CD14-positive monocyte (primary cell): ENCODE data around the gene CMSS1. TPM values are rescaled to one million over a fixed set of nuclear protein-coding genes. Genes with fewer than 3 reads are reported as not detected.

ENCODE experiments used
- DNase-seq, 3 donors: peaks; one replicate each; pipeline ENCODE4 v3.0.0-alpha.2; 2011 to 2022
- H2AFZ ChIP-seq: 2 replicates; pipeline ENCODE4 v1.6.0; 2012; ENCODE audit warnings: mild to moderate bottlenecking, low read depth, low read length, inconsistent platforms; ENCODE audit not compliant: insufficient read depth, poor library complexity, severe bottlenecking
- H3K27ac ChIP-seq, 2 donors: 1 replicate in 1 of 2; 2 replicates in 1 of 2; pipeline ENCODE4 v1.5.1; 2012 to 2013; ENCODE audit warnings: low read length in 2 of 2, control low read depth in 1 of 2, inconsistent platforms in 1 of 2, low read depth in 1 of 2, mild to moderate bottlenecking in 1 of 2
- H3K27me3 ChIP-seq, 2 donors: one replicate each; pipeline versions ENCODE4 v1.6.0 to v1.6.1; 2011 to 2013; ENCODE audit warnings: low read length in 2 of 2; ENCODE audit not compliant: control insufficient read depth in 2 of 2, insufficient read depth in 2 of 2
- H3K36me3 ChIP-seq, 2 donors: replicated peaks in 1 of 2; 1 replicate in 1 of 2; 2 replicates in 1 of 2; pipeline versions ENCODE4 v1.5.1 to v1.6.1; 2012 to 2013; ENCODE audit warnings: low read length in 2 of 2, control low read depth in 1 of 2, inconsistent platforms in 1 of 2, mild to moderate bottlenecking in 1 of 2; ENCODE audit not compliant: insufficient read depth in 2 of 2, control insufficient read depth in 1 of 2
- H3K4me1 ChIP-seq, 2 donors: 1 replicate in 1 of 2; 2 replicates in 1 of 2; pipeline versions ENCODE4 v1.5.1 to v1.6.1; 2012 to 2013; ENCODE audit warnings: low read length in 2 of 2, control low read depth in 1 of 2, inconsistent platforms in 1 of 2, mild to moderate bottlenecking in 1 of 2, moderate library complexity in 1 of 2; ENCODE audit not compliant: insufficient read depth in 2 of 2, control insufficient read depth in 1 of 2
- H3K4me2 ChIP-seq: replicated peaks from 2 replicates; pipeline ENCODE3; 2012; ENCODE audit warnings: low read length, moderate library complexity, mild to moderate bottlenecking; ENCODE audit not compliant: poor library complexity, severe bottlenecking; ENCODE audit errors: extremely low read depth
- H3K4me3 ChIP-seq, 3 experiments: fragments of 200-600 bp in 1 of 3; sonication (generic) in 1 of 3; replicated peaks in 1 of 3; 1 replicate in 2 of 3; 2 replicates in 1 of 3; pipeline ENCODE4 v1.5.1; 2011 to 2013; ENCODE audit warnings: low read length in 3 of 3, mild to moderate bottlenecking in 3 of 3, control low read depth in 2 of 3, low read depth in 2 of 3, inconsistent platforms in 1 of 3, moderate library complexity in 1 of 3
- H3K79me2 ChIP-seq: 2 replicates; pipeline ENCODE4 v1.6.0; 2012; ENCODE audit warnings: mild to moderate bottlenecking, control low read depth, inconsistent platforms, low read length, moderate library complexity; ENCODE audit not compliant: insufficient read depth
- H3K9ac ChIP-seq: 2 replicates; pipeline ENCODE4 v1.6.0; 2017; ENCODE audit warnings: low read length, mild to moderate bottlenecking; ENCODE audit not compliant: insufficient read depth, poor library complexity, severe bottlenecking
- H3K9me3 ChIP-seq, 2 donors: replicated peaks in 1 of 2; 1 replicate in 1 of 2; 2 replicates in 1 of 2; pipeline versions ENCODE4 v1.5.1 to v1.6.1; 2012 to 2013; ENCODE audit warnings: low read length in 2 of 2, control low read depth in 1 of 2; ENCODE audit not compliant: control insufficient read depth in 1 of 2, insufficient read depth in 1 of 2
- H4K20me1 ChIP-seq: 2 replicates; pipeline ENCODE4 v1.6.0; 2012; ENCODE audit warnings: mild to moderate bottlenecking, low read length, control low read depth, moderate library complexity; ENCODE audit not compliant: insufficient read depth
- H3K27ac Mint-ChIP-seq, 7 donors: one replicate each; pipeline ENCODE4 v1.8.0; 2020; ENCODE audit warnings: mild to moderate bottlenecking in 7 of 7, mixed read lengths in 7 of 7, moderate library complexity in 6 of 7, inconsistent platforms in 2 of 7
- H3K27me3 Mint-ChIP-seq, 3 donors: one replicate each; pipeline ENCODE4 v1.8.0; 2021 to 2022; ENCODE audit warnings: low read depth in 3 of 3, mild to moderate bottlenecking in 3 of 3, mixed read lengths in 3 of 3, moderate library complexity in 3 of 3, inconsistent platforms in 1 of 3
- H3K36me3 Mint-ChIP-seq, 2 donors: one replicate each; pipeline ENCODE4 v1.8.0; 2020; ENCODE audit warnings: mixed read lengths in 2 of 2, inconsistent platforms in 1 of 2, mild to moderate bottlenecking in 1 of 2
- H3K4me1 Mint-ChIP-seq: one replicate; pipeline ENCODE4 v1.8.0; 2020; ENCODE audit warnings: mild to moderate bottlenecking, mixed read lengths
- H3K4me3 Mint-ChIP-seq, 2 donors: one replicate each; pipeline ENCODE4 v1.8.0; 2020; ENCODE audit warnings: mild to moderate bottlenecking in 2 of 2, mixed read lengths in 2 of 2, moderate library complexity in 1 of 2
- H3K9me3 Mint-ChIP-seq, 7 donors: one replicate each; pipeline ENCODE4 v1.8.0; 2020 to 2022; ENCODE audit warnings: mixed read lengths in 7 of 7, mild to moderate bottlenecking in 6 of 7, moderate library complexity in 6 of 7, inconsistent platforms in 2 of 7
- CTCF ChIP-seq: fragments of 200-600 bp; IDR thresholded peaks from one replicate; pipeline ENCODE4 v1.8.0; 2022; ENCODE audit warnings: antibody characterized with exemption, mild to moderate bottlenecking
- WGBS: methylation state at CpG from one replicate; pipeline ENCODE4 v1.1.5; 2013; ENCODE audit warnings: missing lambda C conversion rate; ENCODE audit not compliant: insufficient coverage; 5-methylcytosine and 5-hydroxymethylcytosine counted together
- intact Hi-C, 2 donors: fragments of 100-400 bp; cut with micrococcal nuclease; formaldehyde crosslinking; loops; one replicate each; pipeline versions ENCODE4 v1.15.0 to v1.15.1; 2023
- polyA plus RNA-seq, 3 donors: library from polyadenylated mRNA; depleted of rRNA in 1 of 3; unstranded in 2 of 3; stranded (reverse) in 1 of 3; fragments of 300-500 nt in 2 of 3; fragments of >200 nt in 1 of 3; fragmentation: Illumina TruSeq in 2 of 3; gene quantifications; 1 replicate in 2 of 3; 2 replicates in 1 of 3; pipeline ENCODE4 v1.2.3, GENCODE V29; 2012 to 2021

CMSS1 gene
- polyA plus RNA-seq, 3 donors, result 1.1 to 3.6 (median 2.2) TPM

GRCh38 chr3:99789011-99789721, 28.5 kb upstream of the CMSS1 start:
- Mint-ChIP-seq H3K36me3 (no peaks in the 10 kb centered on the region), H3K4me1 (no peaks in the 10 kb centered on the region), H3K4me3 (no peak overlapping the region), H3K27me3 (peaks cover 0 to 4% (median 3%) of the 10 kb centered on the region in 3 donors), H3K27ac (no peak overlapping the region), H3K9me3 (peaks cover 0 to 3% (median 0%) of the 10 kb centered on the region in 7 donors)
- no peaks in the 10 kb centered on the region for H3K36me3 ChIP-seq
- H3K9me3 ChIP-seq, result no peaks in the 10 kb centered on the region
- TF ChIP-seq CTCF, result peak; percentile 47
- WGBS, result 0% methylated on average over 1 of the region's 3 CpGs
- no peaks in the 10 kb centered on the region for H3K79me2 ChIP-seq
- intact Hi-C loops, result no loop called here
- H3K9ac ChIP-seq, result no peak overlapping the region
- no peak for DNase-seq
- H3K4me3 ChIP-seq, result no peak overlapping the region
- H2AFZ ChIP-seq, result no peak overlapping the region
- no peak overlapping the region for H3K27ac ChIP-seq
- no peaks in the 10 kb centered on the region for H4K20me1 ChIP-seq
- no peaks in the 10 kb centered on the region for H3K4me1 ChIP-seq
- H3K27me3 ChIP-seq, result no peaks in the 10 kb centered on the region
- no peak overlapping the region for H3K4me2 ChIP-seq

- no peaks in the 10 kb centered on the region for H3K79me2 ChIP-seq
- DNase-seq, result no peak
- no peak overlapping the region for H3K27ac ChIP-seq
- no peak overlapping the region for H3K9ac ChIP-seq
- H3K4me3 ChIP-seq, result no peak overlapping the region
- peaks cover 0 to 5% (median 3%) of the 10 kb centered on the region in 3 donors for H3K27me3 Mint-ChIP-seq
- no peak overlapping the region for H2AFZ ChIP-seq
- TF ChIP-seq CTCF, result no peak
- no peak overlapping the region for H3K27ac Mint-ChIP-seq
- no peak overlapping the region for H3K4me2 ChIP-seq
- intact Hi-C loops, result no loop called here
- no peaks in the 10 kb centered on the region for H4K20me1 ChIP-seq
- 94% methylated on average over 8 of the region's 8 CpGs for WGBS
- no peaks in the 10 kb centered on the region for H3K27me3 ChIP-seq
- H3K4me3 Mint-ChIP-seq, result no peak overlapping the region
- peaks cover 0 to 2% (median 0%) of the 10 kb centered on the region in 7 donors for H3K9me3 Mint-ChIP-seq
- no peaks in the 10 kb centered on the region for H3K4me1 ChIP-seq
- H3K4me1 Mint-ChIP-seq, result no peaks in the 10 kb centered on the region
- no peaks in the 10 kb centered on the region for H3K36me3 Mint-ChIP-seq
- H3K36me3 ChIP-seq, result no peaks in the 10 kb centered on the region
- no peaks in the 10 kb centered on the region for H3K9me3 ChIP-seq
These were observed 23.2 kb upstream of the CMSS1 start for GRCh38 chr3:99794485-99794884.
